Central memory CD8-positive, alpha-beta T cell (primary cell): ENCODE measurements around the gene FHOD3.

Source experiments
- ATAC-seq: fragments of 150-1000 bp; cut with Tn5 transposase; replicated peaks from 2 replicates; pipeline ENCODE4 v1.10.0; 2022; ENCODE audit warnings: mild to moderate bottlenecking, moderate FRiP score, moderate number of reproducible peaks; ENCODE audit not compliant: poor library complexity, severe bottlenecking; ENCODE audit errors: extremely low read depth
- DNase-seq, 2 donors: peaks; one replicate each; pipeline ENCODE4 v3.0.0; 2021; ENCODE audit warnings: low spot score in 2 of 2
- H3K27ac Mint-ChIP-seq: one replicate; pipeline ENCODE4 v1.8.0; 2022; ENCODE audit warnings: low read depth, mild to moderate bottlenecking, moderate library complexity, mixed read lengths
- H3K27me3 Mint-ChIP-seq: one replicate; pipeline ENCODE4 v1.8.0; 2022; ENCODE audit warnings: mixed read lengths
- H3K36me3 Mint-ChIP-seq: one replicate; pipeline ENCODE4 v1.8.0; 2022; ENCODE audit warnings: mild to moderate bottlenecking, moderate library complexity, mixed read lengths; ENCODE audit not compliant: insufficient read depth
- H3K4me1 Mint-ChIP-seq: one replicate; pipeline ENCODE4 v1.8.0; 2022; ENCODE audit warnings: mixed read lengths
- H3K4me3 Mint-ChIP-seq: one replicate; pipeline ENCODE4 v1.8.0; 2022; ENCODE audit warnings: mild to moderate bottlenecking, moderate library complexity, mixed read lengths
- H3K9me3 Mint-ChIP-seq: one replicate; pipeline ENCODE4 v1.8.0; 2022; ENCODE audit warnings: mixed read lengths

FHOD3 gene

DNA sequence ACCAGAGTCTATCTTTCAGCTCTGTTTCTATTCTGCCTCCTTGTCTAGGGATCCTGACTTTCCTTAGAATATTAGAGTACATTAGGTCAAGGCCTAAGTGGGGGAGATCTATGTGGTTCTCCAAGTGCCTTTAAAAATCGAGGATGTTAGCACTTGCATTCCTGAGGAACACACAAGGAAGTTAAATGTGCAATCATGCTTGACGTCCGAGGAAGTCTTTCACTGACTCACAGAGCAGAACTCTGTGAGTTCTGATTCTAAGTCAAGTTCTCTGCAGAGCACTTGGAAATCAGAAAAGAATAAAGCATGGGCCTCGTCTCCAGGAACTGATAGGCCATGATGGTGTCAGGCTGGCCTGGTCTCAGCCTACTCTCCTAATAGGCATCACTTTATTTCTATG, 17.2 kb downstream of the FHOD3 start:
- H3K4me3 Mint-ChIP-seq, result no peak overlapping the region
- peaks cover 5% of the 10 kb centered on the region for H3K9me3 Mint-ChIP-seq
- no peak for ATAC-seq
- DNase-seq, result no peak
- no peaks in the 10 kb centered on the region for H3K4me1 Mint-ChIP-seq
- peaks cover 3% of the 10 kb centered on the region for H3K36me3 Mint-ChIP-seq
- peaks cover 51% of the 10 kb centered on the region for H3K27me3 Mint-ChIP-seq
- H3K27ac Mint-ChIP-seq, result no peak overlapping the region

- no peak overlapping the region for H3K4me3 Mint-ChIP-seq
- peaks cover 3% of the 10 kb centered on the region for H3K36me3 Mint-ChIP-seq
- DNase-seq, result no peak
- peaks cover 5% of the 10 kb centered on the region for H3K9me3 Mint-ChIP-seq
- no peaks in the 10 kb centered on the region for H3K4me1 Mint-ChIP-seq
- no peak for ATAC-seq
- H3K27ac Mint-ChIP-seq, result no peak overlapping the region
- peaks cover 53% of the 10 kb centered on the region for H3K27me3 Mint-ChIP-seq
These were observed 18.2 kb downstream of the FHOD3 start for GRCh38 chr18:36315736-36316135.

GRCh38 chr18:36316246-36316645, 18.7 kb downstream of the FHOD3 start:
- Mint-ChIP-seq H3K4me3 (no peak overlapping the region), H3K27ac (no peak overlapping the region), H3K9me3 (peaks cover 5% of the 10 kb centered on the region), H3K36me3 (peaks cover 3% of the 10 kb centered on the region), H3K27me3 (peaks cover 53% of the 10 kb centered on the region), H3K4me1 (no peaks in the 10 kb centered on the region)
- DNase-seq (no peak), ATAC-seq (no peak)

GRCh38 chr18:36321658-36322407, 24.3 kb downstream of the FHOD3 start:
- no peak for ATAC-seq
- Mint-ChIP-seq H3K4me1 (no peaks in the 10 kb centered on the region), H3K9me3 (peaks cover 5% of the 10 kb centered on the region), H3K27me3 (peaks cover 69% of the 10 kb centered on the region), H3K4me3 (no peak overlapping the region), H3K36me3 (no peaks in the 10 kb centered on the region), H3K27ac (no peak overlapping the region)
- no peak for DNase-seq

DNA sequence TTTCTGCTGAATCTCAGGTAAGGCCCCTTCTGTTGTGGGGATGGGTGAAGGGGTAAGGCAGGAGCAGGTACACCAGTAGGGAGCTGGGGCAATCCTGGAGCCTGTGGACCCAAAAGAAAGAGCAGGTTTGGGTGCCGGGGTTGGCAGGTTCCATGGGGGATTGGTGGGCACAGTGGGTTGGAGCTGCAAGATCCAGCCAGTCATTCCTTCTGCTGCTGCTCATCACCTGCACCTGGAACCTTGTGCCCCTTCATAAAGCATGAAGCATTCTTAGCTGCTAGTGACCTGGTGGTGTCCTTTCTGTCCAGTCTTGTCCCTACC, 24.9 kb downstream of the FHOD3 start:
- H3K4me1 Mint-ChIP-seq, result no peaks in the 10 kb centered on the region
- no peaks in the 10 kb centered on the region for H3K36me3 Mint-ChIP-seq
- H3K27me3 Mint-ChIP-seq, result peaks cover 69% of the 10 kb centered on the region
- H3K4me3 Mint-ChIP-seq, result no peak overlapping the region
- no peak overlapping the region for H3K27ac Mint-ChIP-seq
- ATAC-seq (no peak), DNase-seq (no peak)
- H3K9me3 Mint-ChIP-seq, result peaks cover 5% of the 10 kb centered on the region

- H3K27me3 Mint-ChIP-seq, result peaks cover 71% of the 10 kb centered on the region
- DNase-seq (no peak), ATAC-seq (no peak)
- H3K4me1 Mint-ChIP-seq, result no peaks in the 10 kb centered on the region
- H3K9me3 Mint-ChIP-seq, result peaks cover 5% of the 10 kb centered on the region
- no peak overlapping the region for H3K27ac Mint-ChIP-seq
- no peaks in the 10 kb centered on the region for H3K36me3 Mint-ChIP-seq
- H3K4me3 Mint-ChIP-seq, result no peak overlapping the region
These were observed 25.2 kb downstream of the FHOD3 start for GRCh38 chr18:36322734-36323133.

- DNase-seq, result no peak
- no peak overlapping the region for H3K27ac Mint-ChIP-seq
These were observed 25.9 kb downstream of the FHOD3 start for GRCh38 chr18:36323421-36323820.

DNA sequence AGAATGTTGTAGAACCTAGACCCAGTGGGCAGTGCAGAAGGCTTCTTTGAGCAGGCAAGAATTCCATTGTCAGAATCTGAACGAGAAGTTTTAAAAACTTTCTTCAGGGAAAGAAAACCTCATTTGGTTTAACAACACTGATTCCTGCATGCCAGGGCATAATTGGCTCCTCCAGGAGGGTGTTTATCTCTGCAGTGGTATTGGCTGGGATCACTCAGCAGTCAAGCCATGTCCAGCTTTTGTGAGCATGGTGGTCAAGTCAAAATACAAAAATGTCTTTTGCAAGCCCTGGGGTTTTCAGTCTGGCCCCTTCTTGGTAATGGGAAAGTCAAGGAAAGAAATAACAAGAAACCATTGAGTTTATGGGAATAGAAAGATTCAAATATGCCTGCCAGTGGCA, 28.3 kb downstream of the FHOD3 start:
- Mint-ChIP-seq H3K9me3 (no peaks in the 10 kb centered on the region), H3K36me3 (no peaks in the 10 kb centered on the region), H3K27me3 (peaks cover 74% of the 10 kb centered on the region), H3K4me3 (no peak overlapping the region), H3K4me1 (no peaks in the 10 kb centered on the region), H3K27ac (no peak overlapping the region)
- no peak for ATAC-seq
- DNase-seq, result no peak

More at GRCh38 chr18:36323421-36323820, 25.9 kb downstream of the FHOD3 start:
- Mint-ChIP-seq H3K36me3 (no peaks in the 10 kb centered on the region), H3K9me3 (peaks cover 2% of the 10 kb centered on the region), H3K4me1 (no peaks in the 10 kb centered on the region), H3K27me3 (peaks cover 72% of the 10 kb centered on the region), H3K4me3 (no peak overlapping the region)
- ATAC-seq, result no peak

DNA sequence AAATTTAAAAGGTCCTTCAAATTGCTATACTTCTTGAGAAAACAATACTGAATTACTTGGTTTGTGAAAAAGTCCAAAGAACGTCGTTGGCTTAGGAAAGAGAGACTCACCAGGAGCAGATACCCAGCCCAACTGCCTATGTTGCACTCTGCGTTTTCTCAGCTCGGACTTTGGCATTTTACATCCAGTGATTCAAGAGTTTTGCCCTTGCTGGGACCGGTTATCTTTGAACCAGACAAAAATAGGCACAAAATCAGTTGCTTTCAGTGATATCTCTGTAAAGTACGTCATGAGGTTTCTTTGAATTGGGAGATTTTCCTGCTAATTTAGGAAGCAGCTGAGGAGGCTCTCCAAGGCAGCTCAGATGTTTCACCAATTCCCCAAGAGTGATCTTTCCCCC, 29.3 kb downstream of the FHOD3 start:
- Mint-ChIP-seq H3K36me3 (no peaks in the 10 kb centered on the region), H3K27ac (no peak overlapping the region), H3K4me1 (no peaks in the 10 kb centered on the region), H3K27me3 (peaks cover 74% of the 10 kb centered on the region), H3K4me3 (no peak overlapping the region), H3K9me3 (no peaks in the 10 kb centered on the region)
- DNase-seq (no peak), ATAC-seq (no peak)

DNA sequence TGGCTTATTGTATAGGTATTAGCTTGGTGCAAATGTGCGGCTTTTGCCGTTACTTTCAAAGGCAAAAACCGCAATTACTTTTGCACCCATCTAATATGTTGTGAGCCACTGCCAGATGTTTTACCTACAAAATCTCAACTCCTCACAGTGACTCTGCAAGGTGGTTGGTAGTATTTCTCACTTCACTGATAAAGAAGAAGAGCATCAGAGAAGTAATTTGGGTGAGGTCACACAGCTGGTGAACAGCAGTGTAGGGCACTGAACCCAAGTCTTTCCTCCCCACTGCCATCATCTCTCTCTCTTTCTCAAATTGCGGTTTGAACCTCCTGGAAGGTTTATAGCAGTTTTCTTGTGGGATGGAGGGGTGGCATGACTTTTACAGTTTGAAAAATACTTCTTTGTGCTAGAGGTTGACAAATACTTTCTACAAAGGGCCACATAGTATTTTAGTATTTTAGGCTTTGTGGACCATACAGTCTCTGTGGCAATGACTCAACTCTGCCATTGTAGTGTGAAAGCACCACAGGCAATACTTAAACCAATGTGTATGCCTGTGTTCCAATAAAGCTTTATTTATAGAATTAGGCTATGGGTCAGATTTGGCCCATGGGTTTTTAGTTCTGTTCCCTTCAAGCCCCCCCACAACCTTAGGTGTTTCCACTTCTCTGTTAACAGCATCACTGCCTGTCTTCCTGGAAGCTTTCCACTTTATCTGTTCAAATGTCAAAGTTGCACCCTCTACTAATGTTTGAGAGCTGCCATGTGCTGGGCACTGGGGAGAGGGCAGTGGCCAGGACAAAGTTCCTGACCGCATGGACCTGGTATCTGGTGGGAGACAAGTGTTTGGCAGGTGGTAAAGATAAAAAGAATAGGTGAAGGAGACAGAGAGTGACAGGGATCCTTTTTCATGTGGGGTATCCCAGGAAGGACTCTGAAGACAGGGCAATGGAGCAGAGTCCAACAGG, 30.1 kb downstream of the FHOD3 start:
- DNase-seq (no peak), ATAC-seq (no peak)
- no peaks in the 10 kb centered on the region for H3K36me3 Mint-ChIP-seq
- H3K4me3 Mint-ChIP-seq, result no peak overlapping the region
- peaks cover 71% of the 10 kb centered on the region for H3K27me3 Mint-ChIP-seq
- no peaks in the 10 kb centered on the region for H3K9me3 Mint-ChIP-seq
- H3K27ac Mint-ChIP-seq, result no peak overlapping the region
- no peaks in the 10 kb centered on the region for H3K4me1 Mint-ChIP-seq

- Mint-ChIP-seq H3K4me3 (no peak overlapping the region), H3K9me3 (no peaks in the 10 kb centered on the region), H3K4me1 (no peaks in the 10 kb centered on the region), H3K36me3 (no peaks in the 10 kb centered on the region), H3K27ac (no peak overlapping the region), H3K27me3 (peaks cover 71% of the 10 kb centered on the region)
- DNase-seq (no peak), ATAC-seq (no peak)
These were observed 30.9 kb downstream of the FHOD3 start for GRCh38 chr18:36328385-36328858.

GRCh38 chr18:36328916-36329315, 31.4 kb downstream of the FHOD3 start:
- H3K36me3 Mint-ChIP-seq, result no peaks in the 10 kb centered on the region
- H3K4me1 Mint-ChIP-seq, result no peaks in the 10 kb centered on the region
- H3K27me3 Mint-ChIP-seq, result peaks cover 67% of the 10 kb centered on the region
- H3K27ac Mint-ChIP-seq, result no peak overlapping the region
- H3K4me3 Mint-ChIP-seq, result no peak overlapping the region
- H3K9me3 Mint-ChIP-seq, result no peaks in the 10 kb centered on the region
- ATAC-seq, result no peak
- no peak for DNase-seq
